ENCODE measurements around the gene MYH16.

Gene MYH16

GRCh38 chr7:99257675-99258074 is 15.0 kb upstream of the MYH16 start:
- DNase-seq (ENCODE audit: low read depth): no peak
- no peak overlapping the region for H3K4me3 ChIP-seq (ENCODE audit: control insufficient read depth, low read depth, low read length)
- no peak for TF ChIP-seq CTCF (IDR thresholded peaks at IDR 0.05; ENCODE audit: control insufficient read depth, insufficient read depth, low read depth, low read length, missing control alignments)

- TF ChIP-seq CTCF (IDR thresholded peaks at IDR 0.05; ENCODE audit: control insufficient read depth, insufficient read depth, low read depth, low read length, missing control alignments): no peak
- H3K4me3 ChIP-seq (ENCODE audit: control insufficient read depth, low read depth, low read length): no peak overlapping the region
- DNase-seq (ENCODE audit: low read depth): no peak
Observed at GRCh38 chr7:99258501-99258900, 14.1 kb upstream of the MYH16 start.

- no peak for TF ChIP-seq CTCF (IDR thresholded peaks at IDR 0.05; ENCODE audit: control insufficient read depth, insufficient read depth, low read depth, low read length, missing control alignments)
- no peak for DNase-seq (ENCODE audit: low read depth)
- no peak overlapping the region for H3K4me3 ChIP-seq (ENCODE audit: control insufficient read depth, low read depth, low read length)
Observed at GRCh38 chr7:99260395-99260794, 12.2 kb upstream of the MYH16 start.

DNA sequence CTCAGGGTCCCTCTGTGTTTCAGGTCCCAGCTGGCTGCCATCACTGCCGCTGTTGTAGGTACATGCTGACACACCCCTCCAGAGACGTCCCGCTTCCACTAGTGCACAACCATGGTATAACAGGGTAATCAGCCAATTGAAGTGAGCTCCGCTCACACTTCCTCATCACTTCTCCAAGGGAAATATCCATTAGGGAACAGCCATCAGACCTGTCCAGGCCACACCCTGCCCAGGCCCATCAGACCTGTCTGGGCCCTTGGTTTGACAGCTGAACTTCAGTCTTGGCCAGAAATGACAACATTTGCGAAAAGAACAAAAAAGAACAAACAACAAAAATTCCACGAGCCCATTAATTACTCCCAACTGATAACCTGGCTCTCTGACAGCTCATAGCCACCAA is 11.0 kb upstream of the MYH16 start:
- no peak for DNase-seq (ENCODE audit: low read depth)
- no peak for TF ChIP-seq CTCF (IDR thresholded peaks at IDR 0.05; ENCODE audit: control insufficient read depth, insufficient read depth, low read depth, low read length, missing control alignments)
- H3K4me3 ChIP-seq (ENCODE audit: control insufficient read depth, low read depth, low read length): no peak overlapping the region

GRCh38 chr7:99265848-99266480 is 6.7 kb upstream of the MYH16 start:
- DNase-seq (ENCODE audit: low read depth): no peak
- no peak for TF ChIP-seq CTCF (IDR thresholded peaks at IDR 0.05; ENCODE audit: control insufficient read depth, insufficient read depth, low read depth, low read length, missing control alignments)
- no peak overlapping the region for H3K4me3 ChIP-seq (ENCODE audit: control insufficient read depth, low read depth, low read length)

DNA sequence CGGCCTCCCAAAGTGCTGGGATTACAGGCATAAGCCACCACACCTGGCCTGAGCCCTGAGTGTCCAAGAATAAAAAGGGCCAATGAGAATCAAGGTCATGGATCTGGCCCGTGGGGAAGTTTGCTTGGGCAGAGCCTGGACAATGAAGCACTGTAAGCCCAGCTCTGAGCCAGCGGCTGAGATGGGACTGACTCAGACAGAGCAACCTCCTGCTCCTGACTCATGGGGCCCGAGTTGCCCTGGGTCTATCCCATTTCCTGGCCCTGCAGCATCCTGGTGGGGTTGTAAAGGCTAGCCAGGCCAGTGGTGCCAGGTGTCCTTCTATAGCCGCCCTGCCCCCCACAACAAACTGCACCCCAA is 5.2 kb upstream of the MYH16 start:
- peak; percentile 46 for DNase-seq (ENCODE audit: low read depth)
- H3K4me3 ChIP-seq (ENCODE audit: control insufficient read depth, low read depth, low read length): no peak overlapping the region
- no peak for TF ChIP-seq CTCF (IDR thresholded peaks at IDR 0.05; ENCODE audit: control insufficient read depth, insufficient read depth, low read depth, low read length, missing control alignments)

All from AG09309 (cell line).